Panc1 (cell line): ENCODE data around the gene KLHL11. TPM values are rescaled to one million over a fixed set of nuclear protein-coding genes. Genes with fewer than 3 reads are reported as not detected.

Source experiments
- ATAC-seq: fragments of 200-7000 bp; cut with Tn5 transposase; 2 replicates; pipeline ENCODE4 v1.9.1; 2020; ENCODE audit warnings: mild to moderate bottlenecking, moderate library complexity
- BruUV-seq: library from RNA; stranded (reverse); fragments of 400-500 nt; replicated peaks from 2 replicates; lab custom pipeline; 2021; lab: Mats Ljungman, UMichigan
- CTCF ChIA-PET: fragments of 300-600 bp; sonication (Branson Sonifier 250); formaldehyde crosslinking; loops from one replicate; lab custom pipeline; 2022; ENCODE audit warnings: antibody characterized with exemption; lab: Charles Lee
- POLR2A ChIA-PET: fragments of 300-600 bp; sonication (Branson Sonifier 250); formaldehyde crosslinking; loops from one replicate; lab custom pipeline; 2022; ENCODE audit warnings: antibody characterized with exemption; lab: Charles Lee
- DNase-seq: peaks from one replicate; pipeline ENCODE4 v3.0.0-alpha.2; 2010; ENCODE audit warnings: low read depth, low spot score
- H3K27ac ChIP-seq: 2 replicates; pipeline ENCODE4 v1.5.1; 2011; ENCODE audit warnings: mild to moderate bottlenecking, low read length, inconsistent platforms
- H3K27me3 ChIP-seq: fragments of 200-500 bp; sonication (Bioruptor generic); 2 replicates; pipeline ENCODE4 v1.6.0; 2014; ENCODE audit warnings: low read length, inconsistent platforms; ENCODE audit not compliant: control insufficient read depth, insufficient read depth
- H3K36me3 ChIP-seq: fragments of 200-500 bp; sonication (Bioruptor generic); 2 replicates; pipeline ENCODE4 v1.5.1; 2014; ENCODE audit warnings: inconsistent platforms, mild to moderate bottlenecking, low read length, moderate library complexity; ENCODE audit not compliant: control insufficient read depth, insufficient read depth
- H3K4me1 ChIP-seq: 2 replicates; pipeline ENCODE4 v1.5.1; 2011; ENCODE audit warnings: inconsistent platforms, mild to moderate bottlenecking, low read length, moderate library complexity; ENCODE audit not compliant: control insufficient read depth, insufficient read depth
- H3K4me3 ChIP-seq, 2 experiments: 2 replicates each; pipeline ENCODE4 v1.5.1; 2011 to 2012; ENCODE audit warnings: low read depth in 2 of 2, low read length in 2 of 2, mild to moderate bottlenecking in 2 of 2, inconsistent platforms in 1 of 2, moderate library complexity in 1 of 2
- H3K9me3 ChIP-seq: fragments of 200-500 bp; sonication (Bioruptor generic); 2 replicates; pipeline ENCODE4 v1.5.1; 2014; ENCODE audit warnings: low read depth, mild to moderate bottlenecking, inconsistent platforms, low read length, moderate library complexity; ENCODE audit not compliant: control insufficient read depth, insufficient read depth
- CTCF ChIP-seq: fragments of 450-650 bp; IDR thresholded peaks from 2 replicates; pipeline ENCODE4 v1.5.1; 2017; ENCODE audit warnings: mild to moderate bottlenecking
- POLR2AphosphoS5 ChIP-seq: IDR thresholded peaks from 2 replicates; pipeline ENCODE4 v1.6.1; 2012; ENCODE audit warnings: mild to moderate bottlenecking, low read depth, low read length, moderate library complexity
- REST ChIP-seq, 2 experiments: IDR thresholded peaks; 2 replicates each; pipeline ENCODE4 v1.6.1; 2011 to 2012; ENCODE audit warnings: low read depth in 2 of 2, control low read depth in 1 of 2, low read length in 1 of 2, mild to moderate bottlenecking in 1 of 2, moderate library complexity in 1 of 2; ENCODE audit not compliant: insufficient read depth in 1 of 2
- SIN3A ChIP-seq: IDR thresholded peaks from 2 replicates; pipeline ENCODE4 v1.6.1; 2012; ENCODE audit warnings: low read depth, mild to moderate bottlenecking, low read length, moderate library complexity, borderline replicate concordance; ENCODE audit not compliant: insufficient read depth
- TCF7L2 ChIP-seq: IDR thresholded peaks from 2 replicates; pipeline ENCODE4 v1.6.1; 2011; ENCODE audit warnings: mild to moderate bottlenecking, low read depth, low read length, inconsistent platforms
- in situ Hi-C: cut with HindIII; loops from 2 replicates; pipeline ENCODE4 v1.10.0; 2016; ENCODE audit warnings: low sequenced_read_pairs, low pct_unique_long_range_greater_than_20kb
- intact Hi-C: fragments of 100-400 bp; cut with micrococcal nuclease; formaldehyde crosslinking; loops from one replicate; pipeline ENCODE4 v1.10.0; 2022; ENCODE audit not compliant: unreplicated experiment
- total RNA-seq: library from RNA; stranded (reverse); gene quantifications from one replicate; pipeline ENCODE4 v1.2.1, GENCODE V29; 2021; ENCODE audit not compliant: unreplicated experiment

The KLHL11 gene
- total RNA-seq, 1 experiment from 2014 or later = 12.5 TPM

- H3K4me3 ChIP-seq = no peak overlapping the region
- BruUV-seq = no TSS peak
- ATAC-seq (no peak), DNase-seq (no peak)
- in situ Hi-C loops = no loop called here
- peaks cover 13% of the 10 kb centered on the region for H3K4me1 ChIP-seq
- ChIA-PET CTCF (no interaction called here), POLR2A (interaction anchor here (0.6 kb wide), 1 partner anchor 221 kb away, joined by 9 read pairs; no protein-coding TSS in a partner anchor)
- no peaks in the 10 kb centered on the region for H3K9me3 ChIP-seq
- intact Hi-C loops = no loop called here
- H3K27ac ChIP-seq = no peak overlapping the region
- TF ChIP-seq SIN3A (no peak), REST (IDR thresholded peaks at IDR 0.05; ENCODE audit: insufficient read depth in 1 of 2, low read depth in 2 of 2, low read length in 1 of 2) (no peak), TCF7L2 (no peak), POLR2AphosphoS5 (no peak), CTCF (no peak)
- no peaks in the 10 kb centered on the region for H3K27me3 ChIP-seq
- H3K36me3 ChIP-seq = peaks cover 4% of the 10 kb centered on the region; the same call in 1 of the 2 replicates
Observed at GRCh38 chr17:41914358-41914766, 49.1 kb upstream of the KLHL11 start.

GRCh38 chr17:41913798-41914197 is 48.6 kb upstream of the KLHL11 start:
- DNase-seq (no peak), ATAC-seq (no peak)
- H3K4me3 ChIP-seq = no peak overlapping the region
- ChIA-PET CTCF (interaction anchor here (0.6 kb wide), 1 partner anchor 113 kb away, joined by 3 read pairs; no protein-coding TSS in a partner anchor), POLR2A (no interaction called here)
- H3K27me3 ChIP-seq = no peaks in the 10 kb centered on the region
- no peak overlapping the region for H3K27ac ChIP-seq
- in situ Hi-C loops = no loop called here
- no TSS peak for BruUV-seq
- no peak for TF ChIP-seq POLR2AphosphoS5
- no peak for TF ChIP-seq REST (IDR thresholded peaks at IDR 0.05; ENCODE audit: insufficient read depth in 1 of 2, low read depth in 2 of 2, low read length in 1 of 2)
- no peak for TF ChIP-seq TCF7L2
- TF ChIP-seq SIN3A = no peak
- TF ChIP-seq CTCF = no peak
- peaks cover 13% of the 10 kb centered on the region for H3K4me1 ChIP-seq
- no peaks in the 10 kb centered on the region for H3K9me3 ChIP-seq
- H3K36me3 ChIP-seq = peaks cover 4% of the 10 kb centered on the region; the same call in 1 of the 2 replicates
- intact Hi-C loops = no loop called here
